Smooth muscle cell (in vitro differentiated cells): Measurements from ENCODE around the gene TEX29. TPM values are rescaled to one million over a fixed set of nuclear protein-coding genes. Genes with fewer than 3 reads are reported as not detected.

ENCODE experiments used
- DNase-seq: peaks from one replicate; lab custom pipeline; 2025; ENCODE audit not compliant: unreplicated experiment; lab: John Stamatoyannopoulos, UW
- H2AFZ ChIP-seq: fragments of 200-600 bp; sonication (generic); 2 replicates; pipeline ENCODE4 v1.6.0; 2016; ENCODE audit warnings: antibody characterized with exemption, low read depth, mild to moderate bottlenecking
- H3F3A ChIP-seq: fragments of 200-600 bp; sonication (generic); 2 replicates; pipeline ENCODE4 v1.6.0; 2017; ENCODE audit warnings: antibody characterized with exemption, low read depth
- H3K27ac ChIP-seq: fragments of 200-600 bp; sonication (generic); 2 replicates; pipeline ENCODE4 v1.5.1; 2016; ENCODE audit warnings: low read depth, mild to moderate bottlenecking
- H3K27me3 ChIP-seq: fragments of 200-600 bp; sonication (generic); 2 replicates; pipeline ENCODE4 v1.6.1; 2016; ENCODE audit warnings: low read depth, mild to moderate bottlenecking
- H3K36me3 ChIP-seq: fragments of 200-600 bp; sonication (generic); 2 replicates; pipeline ENCODE4 v1.5.1; 2016; ENCODE audit warnings: low read depth
- H3K4me1 ChIP-seq: fragments of 200-600 bp; sonication (generic); 2 replicates; pipeline ENCODE4 v1.5.1; 2016; ENCODE audit warnings: low read depth
- H3K4me2 ChIP-seq: fragments of 200-600 bp; sonication (generic); 2 replicates; pipeline ENCODE4 v1.6.0; 2016; ENCODE audit warnings: mild to moderate bottlenecking
- H3K4me3 ChIP-seq: fragments of 200-600 bp; sonication (generic); 2 replicates; pipeline ENCODE4 v1.5.1; 2016; ENCODE audit warnings: mild to moderate bottlenecking
- H3K79me2 ChIP-seq: fragments of 200-600 bp; sonication (generic); 2 replicates; pipeline ENCODE4 v1.6.0; 2016; ENCODE audit warnings: low read depth, mild to moderate bottlenecking
- H3K9ac ChIP-seq: fragments of 200-600 bp; sonication (generic); 2 replicates; pipeline ENCODE4 v1.6.0; 2016; ENCODE audit warnings: low read depth
- H3K9me3 ChIP-seq: fragments of 200-600 bp; sonication (generic); replicated peaks from 2 replicates; pipeline ENCODE4 v1.5.1; 2016; ENCODE audit warnings: low read depth
- H4K20me1 ChIP-seq: fragments of 200-600 bp; sonication (generic); 2 replicates; pipeline ENCODE4 v1.6.0; 2016; ENCODE audit warnings: low read depth
- CTCF ChIP-seq: fragments of 200-600 bp; sonication (generic); IDR thresholded peaks from 2 replicates; pipeline ENCODE4 v1.5.1; 2017; ENCODE audit warnings: borderline replicate concordance, mild to moderate bottlenecking, antibody characterized with exemption; ENCODE audit not compliant: insufficient read depth, poor library complexity, severe bottlenecking
- WGBS: methylation state at CpG from one replicate; pipeline ENCODE4 v1.1.7; 2016; ENCODE audit warnings: low lambda C conversion rate; 5-methylcytosine and 5-hydroxymethylcytosine counted together
- polyA plus RNA-seq: library from polyadenylated mRNA; unstranded; fragments of >200 nt; fragmentation: Nextera tagmentation; extraction: Ambion mirVana; gene quantifications from 2 replicates; pipeline ENCODE4 v1.2.1, GENCODE V29; 2016
- total RNA-seq: library from RNA; depleted of rRNA; stranded (reverse); fragments of >200 nt; gene quantifications from 2 replicates; pipeline ENCODE4 v1.2.3, GENCODE V29; 2014

The TEX29 gene
- total and polyA plus RNA-seq, 2 experiments from 2014 or later, result 1.0 to 4.4 TPM

- H2AFZ ChIP-seq, result no peak overlapping the region
- H3K79me2 ChIP-seq, result no peaks in the 10 kb centered on the region
- H3K9me3 ChIP-seq, result no peaks in the 10 kb centered on the region
- H4K20me1 ChIP-seq, result peaks cover 6% of the 10 kb centered on the region
- no peak for TF ChIP-seq CTCF
- H3K4me3 ChIP-seq, result no peak overlapping the region
- H3K36me3 ChIP-seq, result peaks cover 3% of the 10 kb centered on the region
- H3F3A ChIP-seq, result no peaks in the 10 kb centered on the region
- no peak overlapping the region for H3K27ac ChIP-seq
- no peak for DNase-seq
- no peaks in the 10 kb centered on the region for H3K4me1 ChIP-seq
- H3K27me3 ChIP-seq, result no peaks in the 10 kb centered on the region
- no peak overlapping the region for H3K9ac ChIP-seq
- WGBS, result 98% methylated on average over 13 of the region's 13 CpGs
- no peak overlapping the region for H3K4me2 ChIP-seq
Observed at GRCh38 chr13:111292710-111293485, 27.5 kb upstream of the TEX29 start.

- TF ChIP-seq CTCF, result no peak
- no peaks in the 10 kb centered on the region for H3K9me3 ChIP-seq
- H3K9ac ChIP-seq, result no peak overlapping the region
- no peaks in the 10 kb centered on the region for H3K36me3 ChIP-seq
- no peak overlapping the region for H3K4me3 ChIP-seq
- no peaks in the 10 kb centered on the region for H3K27me3 ChIP-seq
- 91% methylated on average over 9 of the region's 9 CpGs for WGBS
- DNase-seq, result no peak
- no peaks in the 10 kb centered on the region for H3K4me1 ChIP-seq
- no peak overlapping the region for H3K4me2 ChIP-seq
- no peaks in the 10 kb centered on the region for H3K79me2 ChIP-seq
- H4K20me1 ChIP-seq, result peaks cover 6% of the 10 kb centered on the region
- H3K27ac ChIP-seq, result no peak overlapping the region
- H3F3A ChIP-seq, result no peaks in the 10 kb centered on the region
- no peak overlapping the region for H2AFZ ChIP-seq
Observed at GRCh38 chr13:111295886-111296285, 24.6 kb upstream of the TEX29 start.

GRCh38 chr13:111296417-111296816, 24.0 kb upstream of the TEX29 start:
- Histone ChIP-seq H3K4me3 (no peak overlapping the region), H3K9me3 (no peaks in the 10 kb centered on the region), H3K27ac (no peak overlapping the region), H3K4me1 (no peaks in the 10 kb centered on the region), H3K36me3 (peaks cover 3% of the 10 kb centered on the region), H3K79me2 (no peaks in the 10 kb centered on the region), H3F3A (no peaks in the 10 kb centered on the region), H3K27me3 (no peaks in the 10 kb centered on the region), H3K9ac (no peak overlapping the region), H3K4me2 (no peak overlapping the region), H2AFZ (no peak overlapping the region), H4K20me1 (peaks cover 6% of the 10 kb centered on the region)
- 90% methylated on average over 6 of the region's 6 CpGs for WGBS
- no peak for DNase-seq
- TF ChIP-seq CTCF, result no peak
